ENCODE results near the gene NCKAP5.

NCKAP5 gene

DNA sequence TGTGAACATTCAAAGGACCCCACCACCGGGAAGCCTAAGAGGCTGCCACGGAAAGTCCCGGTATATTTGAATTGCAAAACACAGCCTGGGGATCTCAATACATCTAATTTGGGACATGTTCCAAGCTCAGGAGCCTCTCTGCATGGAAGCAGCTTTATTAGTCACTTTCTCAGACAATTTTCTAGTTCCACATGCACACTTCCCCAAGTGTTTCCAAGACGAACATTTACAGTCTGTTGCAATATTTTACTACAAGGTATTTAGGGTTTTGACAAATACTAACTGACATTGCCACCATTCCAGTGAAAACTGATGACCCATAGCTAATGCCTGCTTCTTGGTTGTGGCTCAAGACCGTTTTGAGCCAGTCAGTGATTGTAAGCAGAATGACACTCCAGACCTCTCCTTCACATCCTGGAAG lies 145.3 kb downstream of the NCKAP5 start:
- no peak for DNase-seq (ENCODE audit: low read depth in 2 of 2)

DNA sequence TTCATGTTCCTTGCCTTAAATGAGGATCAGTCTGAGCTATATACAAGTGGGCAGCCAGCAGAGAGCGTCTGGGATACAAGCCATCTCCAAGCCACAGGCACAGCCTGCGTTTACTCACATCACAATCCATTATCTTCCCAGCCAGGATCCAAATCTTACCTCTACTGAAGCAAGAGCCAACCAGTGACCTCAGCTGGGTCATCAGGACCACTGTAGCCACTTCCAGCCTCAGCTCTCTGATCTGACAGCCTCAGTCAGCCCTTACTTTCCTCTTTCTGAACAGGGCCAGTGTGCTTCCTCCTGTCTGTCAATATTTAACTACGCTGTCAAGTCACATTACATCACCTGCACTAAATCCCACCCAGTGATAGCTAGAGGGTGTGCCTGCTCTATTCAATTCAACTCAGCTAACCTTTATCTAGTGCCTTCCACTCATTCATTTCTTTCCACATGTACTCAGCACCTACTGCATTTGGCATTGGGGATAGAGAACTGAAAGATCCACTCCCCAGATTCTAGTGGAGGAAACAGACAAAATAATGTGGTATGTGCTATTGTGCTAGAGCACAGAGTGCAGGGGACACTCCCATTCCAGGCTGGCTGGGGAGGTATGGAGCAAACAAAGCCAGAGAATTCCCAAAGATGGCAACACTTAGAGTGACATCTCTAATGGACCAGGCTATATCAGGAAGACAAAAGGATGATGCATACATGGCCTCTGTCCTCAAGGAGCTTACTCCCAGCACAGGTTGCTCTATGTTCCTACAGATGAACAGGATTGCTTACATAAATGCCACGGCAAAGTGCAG lies 146.5 kb downstream of the NCKAP5 start:
- DNase-seq (ENCODE audit: low read depth in 2 of 2) = no peak

DNA sequence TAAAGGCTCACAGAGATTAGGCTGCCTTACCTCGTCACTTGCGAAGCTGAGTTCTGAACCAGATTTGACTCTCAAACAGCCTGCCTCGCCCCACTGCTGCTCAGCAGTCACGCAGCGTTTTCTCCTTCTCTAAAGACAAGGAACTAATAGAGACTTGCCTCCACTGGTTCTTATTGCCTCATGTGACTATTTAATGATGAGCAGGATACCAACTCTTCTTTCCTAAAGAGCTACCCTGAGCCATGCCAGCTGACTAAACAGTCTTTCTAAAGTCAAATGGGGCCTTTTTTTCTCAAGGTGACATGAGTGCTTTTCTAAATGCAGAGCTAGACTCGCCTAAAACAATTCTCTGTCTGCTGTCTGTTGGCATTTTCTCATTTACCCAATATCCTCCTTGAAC lies 147.5 kb downstream of the NCKAP5 start:
- no peak for DNase-seq (ENCODE audit: low read depth in 2 of 2)

DNA sequence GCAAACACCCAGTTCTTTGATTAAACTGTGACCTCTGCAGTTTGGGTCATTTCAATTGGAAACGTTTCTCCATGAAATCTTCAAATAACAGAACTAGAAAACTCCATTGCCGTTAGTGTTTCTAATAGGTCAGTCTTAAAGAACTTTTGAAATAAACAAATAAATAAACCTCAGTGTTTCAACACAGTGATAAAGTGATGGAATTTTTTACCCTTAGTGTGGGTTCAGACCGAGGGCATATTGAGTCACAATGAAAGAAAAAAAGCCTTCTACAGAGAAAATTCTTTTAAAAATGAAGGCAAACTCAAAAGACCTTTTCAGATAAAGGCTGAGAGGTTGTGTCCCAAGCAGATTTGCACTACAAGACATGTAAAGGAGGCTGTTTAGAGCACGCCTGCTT lies 149.6 kb downstream of the NCKAP5 start:
- no peak for DNase-seq (ENCODE audit: low read depth in 2 of 2)

DNA sequence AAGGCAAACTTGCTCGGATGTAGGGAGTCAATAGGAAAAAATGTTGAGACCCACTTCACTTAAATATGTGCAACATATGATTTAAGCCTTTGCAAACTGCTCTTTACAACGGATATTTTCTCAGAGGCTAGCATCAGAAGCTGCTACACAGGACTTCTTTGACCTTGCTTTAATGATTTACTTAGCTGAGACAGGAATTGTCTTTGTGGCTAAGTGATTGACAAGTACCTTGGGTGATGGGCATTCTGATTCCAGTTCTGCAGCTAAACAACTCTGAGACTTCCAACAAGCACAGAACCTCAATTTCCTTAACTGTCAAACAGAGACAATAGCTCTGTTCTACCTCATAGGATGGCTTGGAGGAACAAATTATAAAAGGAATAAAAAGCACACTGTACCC lies 150.2 kb downstream of the NCKAP5 start:
- no peak for DNase-seq (ENCODE audit: low read depth in 2 of 2)

DNA sequence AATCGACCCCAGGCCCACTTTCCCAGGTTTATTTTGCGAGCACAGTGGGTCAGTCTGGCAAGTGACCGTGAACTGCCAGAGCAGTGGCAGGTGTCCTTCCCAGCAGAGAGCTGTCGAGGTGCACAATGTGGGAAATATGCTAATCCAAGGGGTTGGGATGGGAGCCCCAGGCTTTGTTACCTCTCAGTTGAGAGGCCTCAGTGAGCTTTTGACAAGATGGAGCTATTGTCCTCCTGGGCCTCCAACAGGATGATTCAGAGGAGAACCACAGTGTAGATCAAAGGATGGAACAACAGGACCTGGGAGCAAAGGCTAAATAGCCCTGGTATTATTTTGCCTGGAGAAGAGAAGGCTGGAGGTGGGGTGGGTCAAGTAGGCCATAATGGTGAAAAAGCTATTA lies 150.8 kb downstream of the NCKAP5 start:
- no peak for DNase-seq (ENCODE audit: low read depth in 2 of 2)

DNA sequence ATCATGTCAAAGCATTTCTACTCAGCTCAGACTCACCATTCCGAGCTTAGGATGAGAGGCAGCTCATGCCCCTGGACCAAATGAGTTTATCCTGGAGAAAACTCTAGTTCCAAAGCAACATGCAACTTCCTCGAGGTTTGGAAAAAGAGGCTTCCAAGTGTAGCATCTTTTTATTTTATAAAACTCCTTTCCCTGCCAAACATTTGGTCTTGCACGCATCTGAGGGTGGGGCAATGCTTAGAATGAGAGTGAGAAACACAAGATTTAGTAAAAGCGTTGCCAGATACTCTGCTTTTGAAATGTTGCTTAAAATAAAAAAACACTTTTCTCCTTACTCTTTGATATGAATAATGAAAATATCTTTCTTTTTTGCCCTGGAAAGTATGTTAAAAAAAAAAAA lies 151.5 kb downstream of the NCKAP5 start:
- no peak for DNase-seq (ENCODE audit: low read depth in 2 of 2)

DNA sequence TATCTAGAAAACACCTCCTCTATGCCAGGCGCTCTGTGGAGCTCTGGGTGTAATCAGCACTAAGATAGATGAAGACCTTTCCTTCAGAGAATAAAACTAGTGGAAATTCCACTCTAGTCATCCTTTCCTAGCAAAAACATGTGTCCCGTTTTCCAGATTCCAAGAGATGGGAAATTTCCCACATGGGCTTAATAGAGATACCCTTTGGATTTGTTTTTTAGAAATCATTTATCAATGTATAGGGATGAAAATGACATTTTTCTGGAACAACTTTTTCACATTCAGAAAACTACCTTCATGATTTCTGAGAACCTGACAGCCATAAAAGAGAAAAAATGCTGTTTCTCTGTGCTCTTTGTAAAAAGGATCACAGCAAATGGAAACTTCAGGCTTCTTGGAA lies 152.1 kb downstream of the NCKAP5 start:
- no peak for DNase-seq (ENCODE audit: low read depth in 2 of 2)

DNA sequence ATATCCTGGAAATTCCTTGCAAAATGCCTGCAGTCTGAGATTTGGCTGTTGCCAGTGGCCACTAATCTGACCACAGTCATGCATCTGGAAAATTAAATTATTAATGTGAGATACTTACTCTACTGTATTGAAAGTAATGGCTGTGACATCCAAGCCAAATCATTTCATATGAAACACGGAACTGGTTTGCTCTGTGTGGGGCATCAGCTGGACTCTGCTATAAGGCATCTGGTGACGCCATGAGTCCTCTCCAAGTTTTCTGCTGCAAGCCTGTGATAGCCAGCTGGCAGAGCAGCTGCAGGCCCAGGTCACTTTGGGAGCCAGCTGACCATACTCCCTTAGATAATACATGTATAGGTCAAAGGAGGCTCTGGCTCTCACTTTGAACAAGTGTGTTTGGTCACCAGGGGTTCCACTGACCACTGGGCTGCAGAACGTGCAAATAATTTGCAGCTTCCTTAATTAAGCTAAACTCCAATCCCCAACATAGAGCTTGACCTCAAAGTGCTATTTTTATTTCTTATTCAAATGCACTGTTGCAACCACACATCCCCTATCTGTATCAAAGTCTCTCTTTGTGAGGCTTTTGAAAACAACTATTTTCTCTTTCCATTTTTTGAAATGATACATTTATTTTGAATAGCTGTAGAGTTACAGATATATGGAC lies 152.9 kb downstream of the NCKAP5 start:
- DNase-seq (ENCODE audit: low read depth in 2 of 2) = no peak

DNA sequence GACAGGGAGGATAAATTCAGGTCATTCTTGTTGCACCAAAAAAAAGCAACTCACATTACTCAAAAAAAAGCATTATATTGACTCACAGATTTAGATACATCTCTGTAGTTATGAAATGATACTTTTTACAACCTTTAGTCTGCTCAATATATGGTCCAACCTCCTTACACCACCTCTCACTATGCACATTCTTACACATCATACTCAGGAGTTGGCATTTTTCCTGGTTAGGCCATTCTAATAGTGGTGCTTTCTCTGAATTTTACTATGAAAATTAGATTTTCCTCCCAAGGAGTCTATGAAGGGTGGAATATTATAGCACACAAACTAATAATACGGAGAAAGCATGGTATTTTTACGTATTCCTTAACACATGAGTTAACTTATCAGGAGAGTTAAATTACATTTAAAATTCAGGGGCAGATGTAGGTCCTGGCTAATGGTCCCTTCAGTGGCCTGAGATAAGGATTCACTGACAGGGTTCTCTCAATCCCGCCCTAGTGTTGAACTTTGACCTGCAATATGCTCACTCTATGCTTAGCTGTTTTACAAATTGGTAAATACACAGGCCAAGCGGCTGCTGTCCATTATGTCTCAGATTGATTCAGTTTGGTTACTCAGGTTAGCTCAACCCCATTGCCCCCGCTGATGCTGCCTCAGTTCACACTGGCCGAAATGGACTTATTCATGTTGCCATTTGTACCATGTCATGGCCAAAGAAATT lies 153.6 kb downstream of the NCKAP5 start:
- no peak for DNase-seq (ENCODE audit: low read depth in 2 of 2)

DNA sequence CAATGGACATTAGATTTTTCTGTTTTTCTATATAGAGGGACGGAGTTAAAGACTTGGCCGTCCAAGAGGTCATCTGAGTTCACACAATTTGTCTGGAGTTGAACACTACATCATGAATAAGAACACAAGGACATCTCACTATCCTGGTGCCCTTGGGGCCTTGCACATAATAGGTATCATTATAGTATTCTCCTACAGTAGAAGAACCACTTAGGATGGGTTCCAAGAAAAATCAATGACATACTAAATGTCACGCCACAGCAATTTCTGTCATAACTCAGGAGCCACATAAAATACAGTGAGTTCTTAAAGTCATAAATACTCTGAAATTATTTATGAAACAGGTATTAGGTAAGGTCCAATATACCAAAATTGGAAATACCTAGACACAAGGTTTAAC lies 154.4 kb downstream of the NCKAP5 start:
- DNase-seq (ENCODE audit: low read depth in 2 of 2) = no peak

DNA sequence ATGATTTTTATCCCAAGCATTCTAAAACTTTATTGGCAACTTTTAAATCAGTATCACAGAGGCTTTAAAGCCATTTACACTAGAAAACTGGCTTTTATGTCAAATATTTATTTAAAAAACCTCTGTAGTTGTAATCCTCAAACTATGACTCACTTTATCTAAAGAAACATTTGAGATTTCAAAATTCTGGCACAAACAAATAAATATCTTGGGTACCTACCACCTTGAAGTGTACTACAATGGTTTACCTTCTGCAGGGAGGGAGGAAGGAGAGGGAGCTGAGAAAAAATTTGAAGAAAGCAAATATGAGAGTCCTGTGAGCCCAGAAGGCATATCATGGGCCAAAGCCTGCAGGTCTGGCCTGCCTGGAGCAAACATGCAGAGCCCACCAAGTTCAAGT lies 155.6 kb downstream of the NCKAP5 start:
- DNase-seq (ENCODE audit: low read depth in 2 of 2) = no peak

DNA sequence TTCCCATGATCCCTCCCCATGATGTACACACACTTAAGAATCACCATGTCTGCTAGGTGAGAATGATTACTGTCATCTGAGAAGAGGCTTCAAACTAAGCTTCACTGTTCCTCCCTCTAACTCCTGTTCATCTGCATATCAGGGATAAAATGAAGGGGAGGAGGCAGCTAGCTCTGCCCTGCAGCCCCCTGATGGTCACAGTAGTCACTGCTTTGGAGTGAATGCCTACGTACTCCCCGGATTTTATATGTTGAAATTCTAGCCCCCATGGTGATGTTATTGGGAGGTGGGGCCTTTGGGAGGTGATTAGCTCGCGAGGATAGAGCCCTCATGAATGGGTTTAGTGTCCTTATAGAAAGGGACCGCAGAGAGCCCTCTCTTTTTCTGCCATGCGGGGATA lies 156.4 kb downstream of the NCKAP5 start:
- DNase-seq (ENCODE audit: low read depth in 2 of 2) = no peak

DNA sequence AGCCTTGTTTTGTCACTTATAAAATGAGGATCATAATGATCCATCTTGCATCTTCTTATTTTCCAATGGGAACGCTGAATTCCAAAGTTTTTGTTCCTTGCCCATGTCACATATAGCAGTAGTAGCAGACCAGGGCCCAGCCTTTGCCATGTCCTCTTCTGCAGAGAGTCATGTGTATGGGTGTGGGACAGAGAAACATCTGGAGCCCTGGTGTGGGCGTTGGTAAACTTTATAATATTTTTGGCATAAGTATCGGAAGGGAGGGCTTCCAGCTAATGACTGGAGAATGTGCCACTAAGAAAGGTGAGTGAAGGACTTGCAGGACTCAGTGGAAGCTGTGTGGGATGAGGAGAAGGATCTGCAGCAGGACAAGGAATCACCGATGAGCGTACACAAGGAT lies 157.2 kb downstream of the NCKAP5 start:
- no peak for DNase-seq (ENCODE audit: low read depth in 2 of 2)

DNA sequence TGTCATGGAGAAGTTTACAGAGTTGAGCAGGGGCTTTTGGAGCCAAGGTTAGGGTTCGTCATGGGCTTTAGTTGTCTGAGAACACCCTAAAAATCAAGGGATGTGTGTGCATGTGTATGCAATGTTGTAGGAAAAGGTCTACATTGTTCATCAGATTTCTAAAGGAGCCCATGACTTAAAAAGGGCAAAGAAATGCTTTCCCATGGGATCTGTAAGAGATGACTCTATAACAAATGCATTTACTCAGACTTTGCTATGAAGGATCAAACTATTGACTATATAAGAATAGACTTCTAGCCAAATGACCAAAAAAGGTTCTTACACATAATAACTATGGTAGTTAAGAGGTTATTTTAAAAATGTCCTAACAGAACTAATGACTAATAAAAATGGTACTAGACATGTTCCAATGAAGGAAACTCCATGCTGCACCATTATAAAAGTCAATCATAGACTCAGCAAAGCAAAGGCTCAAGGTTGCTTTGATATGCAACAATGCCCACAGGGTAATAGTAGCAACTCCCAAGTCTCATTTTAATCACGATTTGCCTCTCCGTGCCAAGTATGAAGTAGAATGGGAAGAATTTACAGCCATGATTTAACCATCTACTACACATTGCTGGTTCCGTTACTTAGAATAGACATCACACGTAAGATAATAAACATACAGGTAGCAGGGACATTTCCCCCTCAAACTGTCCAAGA lies 158.5 kb downstream of the NCKAP5 start:
- no peak for DNase-seq (ENCODE audit: low read depth in 2 of 2)

DNA sequence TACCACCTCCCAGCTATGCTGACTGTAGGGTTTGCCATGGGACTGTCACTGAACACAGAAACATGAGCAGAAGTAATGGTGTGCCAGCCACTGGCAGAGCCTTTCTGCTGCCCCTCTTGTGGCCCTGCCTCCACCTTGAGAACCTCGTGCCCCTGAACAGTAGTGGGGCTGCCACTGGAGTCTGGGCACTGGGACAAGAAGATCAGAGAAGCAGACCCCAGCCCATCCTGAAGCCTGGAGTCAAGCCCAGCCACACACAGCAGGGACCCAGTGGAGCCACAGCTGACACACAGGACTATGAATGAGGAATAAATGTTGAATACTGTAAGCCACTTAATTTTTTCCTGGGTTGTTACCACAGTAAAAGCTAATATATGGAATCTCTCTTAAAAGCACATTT lies 159.6 kb downstream of the NCKAP5 start:
- DNase-seq (ENCODE audit: low read depth in 2 of 2) = no peak

DNA sequence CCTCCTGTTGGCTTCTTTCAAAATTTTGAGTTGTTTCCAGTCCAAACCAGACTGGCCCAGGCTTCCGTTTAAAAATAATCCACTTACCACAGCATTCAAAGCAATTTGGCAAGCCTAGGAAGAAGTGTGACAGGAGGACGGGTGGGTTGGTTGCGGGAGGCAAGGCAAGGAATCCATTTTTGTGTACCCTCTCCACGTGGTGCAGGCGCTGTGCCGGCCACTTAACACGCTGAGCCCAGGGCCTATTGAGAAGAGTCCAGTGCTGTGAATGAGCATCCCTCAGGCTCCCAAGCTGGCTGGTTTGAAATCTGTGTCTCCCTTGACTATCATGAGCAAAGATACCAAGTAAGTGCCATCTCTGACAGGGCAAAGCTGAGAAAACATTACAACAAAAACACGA lies 160.9 kb downstream of the NCKAP5 start:
- DNase-seq (ENCODE audit: low read depth in 2 of 2) = no peak

DNA sequence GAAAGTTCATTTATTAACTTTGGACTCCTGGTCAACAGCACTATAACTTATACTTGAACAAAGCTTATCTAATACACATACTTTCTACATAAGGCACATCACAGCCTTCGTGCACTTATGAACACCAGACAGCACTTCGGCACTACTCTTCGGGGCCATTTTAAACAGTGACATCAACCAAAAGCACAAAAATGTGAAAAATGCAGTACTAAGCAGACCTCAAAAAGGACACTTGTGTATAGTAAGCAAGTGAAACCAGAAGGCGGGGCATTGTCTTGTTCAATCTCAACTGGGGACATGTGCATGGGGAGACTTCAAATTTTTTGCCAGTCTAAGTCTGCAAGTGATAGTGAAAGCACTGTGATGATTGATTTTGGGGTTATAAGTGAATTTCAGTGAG lies 163.0 kb downstream of the NCKAP5 start:
- DNase-seq (ENCODE audit: low read depth in 2 of 2) = no peak

DNA sequence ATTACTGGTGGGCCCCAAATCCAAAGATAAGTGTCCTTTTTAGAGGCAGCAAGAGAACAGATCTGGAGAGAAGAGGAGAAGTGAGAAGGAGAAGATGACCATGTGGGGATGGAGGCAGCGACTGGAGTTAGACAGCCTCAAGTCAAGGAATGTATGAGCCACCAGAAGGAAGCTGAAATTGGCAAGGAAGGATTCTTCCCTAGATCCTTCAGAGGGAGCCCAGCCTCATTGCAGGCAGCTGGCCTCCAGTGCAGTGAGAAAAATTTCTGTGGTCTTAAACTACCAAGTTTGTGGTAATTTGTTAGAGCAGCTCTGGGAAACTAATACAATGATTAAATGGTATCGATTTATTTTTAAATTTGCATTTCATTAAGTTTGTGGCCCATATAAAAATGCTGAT lies 167.9 kb downstream of the NCKAP5 start:
- DNase-seq (ENCODE audit: low read depth in 2 of 2) = no peak

DNA sequence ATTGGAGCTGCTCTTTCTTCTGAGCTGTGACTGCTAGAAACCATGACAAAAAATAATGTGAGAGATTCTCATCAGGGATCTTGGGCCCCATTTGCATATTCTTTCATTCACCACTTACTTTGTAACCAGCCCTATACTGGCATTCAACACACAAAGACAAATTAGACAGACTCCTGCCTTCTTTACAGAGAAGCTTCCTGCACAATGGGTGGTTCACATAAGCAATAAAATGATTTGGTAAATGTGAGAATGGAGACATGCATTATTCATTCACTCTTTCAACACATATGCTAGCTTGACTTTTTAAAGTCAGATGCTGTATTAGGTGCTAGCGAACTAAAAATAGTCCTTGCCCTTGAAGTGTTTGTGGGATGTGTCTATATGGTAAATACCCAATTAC lies 174.4 kb downstream of the NCKAP5 start:
- DNase-seq (ENCODE audit: low read depth in 2 of 2) = no peak

DNA sequence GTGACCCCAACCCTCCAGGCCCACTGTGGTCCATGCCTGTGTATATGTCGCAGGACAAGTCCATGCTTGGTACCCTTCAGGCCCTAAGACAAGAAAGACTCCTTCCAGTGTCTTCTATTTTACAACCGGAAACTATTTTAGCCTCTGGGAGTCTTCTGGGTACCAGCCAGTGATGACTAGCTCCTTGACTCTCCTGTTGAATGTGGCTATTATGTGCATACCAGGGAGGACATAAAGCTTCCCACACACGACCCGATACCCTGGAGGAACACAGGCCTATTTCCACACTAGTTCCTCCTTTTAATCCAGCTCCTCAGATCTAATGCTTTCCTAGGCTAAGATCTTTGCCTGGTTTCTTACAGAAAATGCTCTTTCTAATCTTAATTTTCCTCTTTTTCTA lies 178.1 kb downstream of the NCKAP5 start:
- DNase-seq (ENCODE audit: low read depth in 2 of 2) = no peak

DNA sequence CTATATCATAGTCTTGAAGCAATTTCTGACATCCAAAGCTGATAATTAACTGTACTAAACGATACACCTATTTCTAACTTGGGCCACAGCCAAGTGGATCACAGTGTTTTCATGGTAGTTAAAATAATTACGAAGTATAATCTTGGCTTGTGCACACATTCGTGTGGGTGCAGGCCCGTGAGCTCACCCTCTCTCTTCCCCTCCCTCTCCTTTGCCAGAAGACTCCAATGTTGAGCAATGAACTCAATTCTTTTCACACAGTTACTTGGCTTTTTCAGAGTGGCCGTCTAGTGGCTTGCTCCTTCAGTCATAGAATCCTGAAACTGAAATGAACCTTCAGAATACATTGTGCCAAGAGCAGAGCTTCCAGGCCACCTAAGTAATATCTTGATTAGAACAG lies 178.7 kb downstream of the NCKAP5 start:
- DNase-seq (ENCODE audit: low read depth in 2 of 2) = no peak

All from stimulated activated CD8-positive, alpha-beta memory T cell treated with anti-CD3 and anti-CD28 coated beads, Interleukin-7, amount 100 ng/mL, for 4 hours (primary cell).